ENCODE data around the gene BGN. TPM values are rescaled to one million over a fixed set of nuclear protein-coding genes. Genes with fewer than 3 reads are reported as not detected.

Gene BGN
- total and polyA plus RNA-seq, 12 donors: 38.7 to 202 (median 68.0) TPM

DNA sequence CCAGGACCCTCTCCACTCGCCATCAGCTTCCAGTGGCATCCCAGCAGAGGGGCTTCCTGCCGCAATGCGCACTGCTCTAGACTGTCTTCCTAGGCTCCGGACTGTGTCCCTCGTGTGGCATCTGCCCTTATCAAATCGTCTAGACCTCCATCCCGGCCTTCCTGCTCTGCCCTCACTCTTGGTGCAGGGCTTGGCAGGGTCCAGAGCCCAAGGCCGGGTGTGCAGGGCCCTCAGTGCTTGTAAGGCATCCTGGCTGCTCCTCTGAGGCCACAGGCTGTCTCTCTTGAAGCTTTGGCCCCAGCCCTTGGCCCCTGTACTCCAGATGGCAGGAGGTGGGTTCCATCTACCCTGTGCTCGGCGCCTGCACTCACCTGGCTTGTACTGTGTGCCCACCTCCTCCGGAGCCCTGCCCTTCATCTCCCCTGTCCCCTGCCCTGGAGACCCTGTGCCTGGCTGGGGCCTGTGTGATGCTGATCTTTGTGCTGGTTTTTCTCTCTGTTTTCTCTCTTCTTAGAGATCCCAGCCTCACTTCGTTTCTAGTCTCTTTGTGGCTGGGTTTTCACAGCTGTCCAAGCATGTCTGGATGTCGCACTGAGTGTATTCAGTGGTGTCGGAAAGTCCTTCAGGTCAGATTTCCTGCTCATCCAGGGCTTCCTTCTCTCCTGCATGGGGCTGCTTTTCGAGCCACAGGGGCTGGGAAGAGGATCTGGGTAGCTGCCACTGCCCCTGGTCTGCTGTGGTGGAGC, 45.2 kb upstream of the BGN start:
- Histone ChIP-seq H3K36me3 (peaks cover 0 to 36% (median 0%) of the 10 kb centered on the region in 9 donors), H3K4me3 (no peak overlapping the region), H3K27ac (no peak overlapping the region), H3K9me3 (no peaks in the 10 kb centered on the region), H3K4me1 (no peaks in the 10 kb centered on the region), H3K27me3 (peaks cover 0 to 6% (median 0%) of the 10 kb centered on the region in 7 donors)
- intact Hi-C loops (cut with DNase I): loop anchor here in 1 of 10 donors (10.0 kb wide), 1 partner anchor 55 kb away; no protein-coding TSS in a partner anchor
- 94% methylated on average over 15 of the region's 15 CpGs for WGBS, 2 donors
- ATAC-seq (no peak), DNase-seq (no peak)
- TF ChIP-seq, protein P1, sequence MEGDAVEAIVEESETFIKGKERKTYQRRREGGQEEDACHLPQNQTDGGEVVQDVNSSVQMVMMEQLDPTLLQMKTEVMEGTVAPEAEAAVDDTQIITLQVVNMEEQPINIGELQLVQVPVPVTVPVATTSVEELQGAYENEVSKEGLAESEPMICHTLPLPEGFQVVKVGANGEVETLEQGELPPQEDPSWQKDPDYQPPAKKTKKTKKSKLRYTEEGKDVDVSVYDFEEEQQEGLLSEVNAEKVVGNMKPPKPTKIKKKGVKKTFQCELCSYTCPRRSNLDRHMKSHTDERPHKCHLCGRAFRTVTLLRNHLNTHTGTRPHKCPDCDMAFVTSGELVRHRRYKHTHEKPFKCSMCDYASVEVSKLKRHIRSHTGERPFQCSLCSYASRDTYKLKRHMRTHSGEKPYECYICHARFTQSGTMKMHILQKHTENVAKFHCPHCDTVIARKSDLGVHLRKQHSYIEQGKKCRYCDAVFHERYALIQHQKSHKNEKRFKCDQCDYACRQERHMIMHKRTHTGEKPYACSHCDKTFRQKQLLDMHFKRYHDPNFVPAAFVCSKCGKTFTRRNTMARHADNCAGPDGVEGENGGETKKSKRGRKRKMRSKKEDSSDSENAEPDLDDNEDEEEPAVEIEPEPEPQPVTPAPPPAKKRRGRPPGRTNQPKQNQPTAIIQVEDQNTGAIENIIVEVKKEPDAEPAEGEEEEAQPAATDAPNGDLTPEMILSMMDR (IDR thresholded peaks at IDR 0.05): no peak

DNA sequence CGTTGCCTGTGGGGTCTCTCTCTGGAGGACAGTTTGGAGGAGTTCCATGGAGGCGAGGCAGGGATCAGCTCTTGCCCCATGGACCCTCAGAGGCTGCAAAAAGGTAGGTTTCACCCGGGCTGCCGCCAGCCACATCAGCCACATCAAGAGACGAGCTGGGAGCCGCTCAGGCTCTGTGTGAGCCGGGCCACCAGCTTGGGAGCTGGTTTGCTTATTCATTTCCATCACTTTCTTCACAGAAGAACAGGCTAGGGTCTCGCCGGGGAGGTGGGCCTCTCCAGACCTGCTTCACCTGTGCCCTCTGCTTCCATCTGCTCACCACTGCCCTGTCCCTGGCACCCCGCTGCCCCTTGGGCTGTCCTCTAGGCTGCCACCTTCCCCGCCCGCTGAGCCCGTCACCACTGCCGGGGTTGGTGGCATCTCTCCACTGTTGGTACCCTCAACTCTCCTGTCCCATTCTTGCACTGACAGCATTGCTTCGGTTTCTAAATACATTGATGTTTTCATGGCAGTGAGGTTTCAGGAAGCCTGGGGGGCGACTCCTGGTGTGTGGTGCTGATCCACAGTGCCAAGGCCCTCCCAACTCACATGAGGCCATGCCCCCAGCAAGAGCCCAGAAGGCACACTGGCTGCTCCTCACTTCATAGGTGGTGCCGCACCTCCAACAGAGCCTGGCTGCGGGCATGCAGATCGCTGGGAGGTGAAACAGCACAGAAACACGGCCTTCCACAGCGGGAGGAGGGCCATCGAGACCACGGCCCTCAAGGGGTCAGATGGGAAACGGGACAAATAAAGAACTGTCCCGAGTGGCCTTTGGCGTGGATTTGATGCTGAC, 44.4 kb upstream of the BGN start:
- TF ChIP-seq, protein P1 (IDR thresholded peaks at IDR 0.05): no peak
- Histone ChIP-seq H3K27me3 (peaks cover 0 to 6% (median 0%) of the 10 kb centered on the region in 7 donors), H3K4me1 (no peaks in the 10 kb centered on the region), H3K27ac (no peak overlapping the region), H3K9me3 (no peaks in the 10 kb centered on the region), H3K4me3 (no peak overlapping the region), H3K36me3 (peaks cover 0 to 44% (median 0%) of the 10 kb centered on the region in 9 donors)
- intact Hi-C loops (cut with DNase I): loop anchor here in 1 of 10 donors (10.0 kb wide), 1 partner anchor 54 kb away; no protein-coding TSS in a partner anchor
- 95 to 96% methylated on average over 26 of the region's 26 CpGs for WGBS, 2 donors
- no peak for DNase-seq
- no peak for ATAC-seq

DNA sequence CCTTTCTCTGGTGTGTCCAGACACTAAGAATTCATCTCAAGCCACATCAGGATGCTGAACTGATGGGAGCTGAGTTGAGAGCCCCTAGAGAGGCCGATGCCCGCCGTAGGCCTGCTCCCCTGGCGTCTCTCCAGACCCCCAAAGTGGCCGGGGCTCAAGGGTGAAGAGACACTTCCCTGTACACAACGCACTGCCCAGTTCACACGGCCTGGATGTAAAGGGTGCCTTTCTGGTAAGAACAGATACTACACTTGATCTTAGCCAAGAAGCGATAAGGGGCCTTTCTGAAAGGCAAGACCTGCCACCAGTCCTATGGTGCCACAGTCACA, 43.9 kb upstream of the BGN start:
- TF ChIP-seq, protein P1 (IDR thresholded peaks at IDR 0.05): no peak
- intact Hi-C loops (cut with DNase I): loop anchor here in 1 of 10 donors (10.0 kb wide), 1 partner anchor 54 kb away; no protein-coding TSS in a partner anchor
- H3K36me3 ChIP-seq: peaks cover 0 to 50% (median 0%) of the 10 kb centered on the region in 9 donors
- H3K27ac ChIP-seq: no peak overlapping the region
- H3K4me3 ChIP-seq: no peak overlapping the region
- peaks cover 0 to 2% (median 0%) of the 10 kb centered on the region in 9 donors for H3K4me1 ChIP-seq
- ATAC-seq (no peak), DNase-seq (no peak)
- WGBS, 2 donors: 94 to 98% methylated on average over 8 of the region's 8 CpGs
- no peaks in the 10 kb centered on the region for H3K9me3 ChIP-seq
- peaks cover 0 to 6% (median 0%) of the 10 kb centered on the region in 7 donors for H3K27me3 ChIP-seq

DNA sequence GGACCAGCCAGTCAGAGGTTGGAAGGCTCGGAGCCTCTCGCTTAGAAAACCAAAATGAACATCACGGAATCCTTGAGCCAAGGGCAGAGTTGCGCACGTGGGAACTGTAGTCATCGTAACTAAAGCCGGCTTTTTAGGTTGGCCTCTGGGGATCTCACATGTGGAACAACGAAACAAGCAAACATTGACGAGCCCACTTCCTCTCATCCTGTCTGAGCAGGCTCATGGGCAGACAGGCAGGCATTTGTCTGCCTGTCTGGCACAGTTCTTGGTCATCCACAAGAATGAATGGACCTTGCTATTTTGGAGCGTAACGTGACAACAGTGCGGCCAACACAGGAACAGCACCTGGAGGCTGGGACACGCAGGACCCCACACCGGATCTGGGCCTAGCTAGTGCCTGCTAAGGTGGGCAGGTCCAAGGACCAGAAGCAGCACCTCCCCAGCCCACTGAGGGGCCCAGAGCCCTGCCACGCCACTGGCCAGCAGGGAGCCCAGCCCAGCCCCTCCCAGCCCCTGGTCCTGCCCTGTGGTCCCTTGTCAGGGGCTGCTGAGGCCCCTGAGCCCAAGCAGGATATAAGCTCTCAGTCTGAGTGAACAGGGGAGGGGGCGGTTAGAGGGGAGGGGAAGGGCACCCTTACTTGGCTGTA, 39.8 kb upstream of the BGN start:
- WGBS, 2 donors: 93 to 97% methylated on average over 15 to 16 of the region's 16 CpGs
- ATAC-seq (no peak), DNase-seq (no peak)
- H3K4me3 ChIP-seq: no peak overlapping the region
- no peaks in the 10 kb centered on the region for H3K9me3 ChIP-seq
- H3K4me1 ChIP-seq: peaks cover 0 to 9% (median 0%) of the 10 kb centered on the region in 9 donors
- H3K27me3 ChIP-seq: peaks cover 0 to 9% (median 0%) of the 10 kb centered on the region in 7 donors
- H3K27ac ChIP-seq: no peak overlapping the region
- peaks cover 0 to 56% (median 0%) of the 10 kb centered on the region in 9 donors for H3K36me3 ChIP-seq
- TF ChIP-seq, protein P1 (IDR thresholded peaks at IDR 0.05): no peak
- intact Hi-C loops (cut with DNase I): loop anchor here in 1 of 10 donors (10.0 kb wide), 1 partner anchor 50 kb away; no protein-coding TSS in a partner anchor
